Epithelial cell of proximal tubule (primary cell): Measurements from ENCODE around the gene PRKAR2B. TPM values are rescaled to one million over a fixed set of nuclear protein-coding genes. Genes with fewer than 3 reads are reported as not detected.

Source experiments
- DNase-seq: peaks from one replicate; pipeline ENCODE4 v3.0.0-alpha.2; 2011; ENCODE audit warnings: low read depth
- H3K4me3 ChIP-seq: 2 replicates; pipeline ENCODE4 v1.5.1; 2011; ENCODE audit warnings: low read depth, mild to moderate bottlenecking, low read length
- total RNA-seq: library from RNA; depleted of rRNA; stranded (reverse); fragments of >200 nt; gene quantifications from 2 replicates; pipeline ENCODE4 v1.2.3, GENCODE V29; 2015
- TF ChIP-seq, protein P1 (sequence below): conservative IDR thresholded peaks from 2 replicates; pipeline ENCODE4 v1.5.1; 2012; ENCODE audit warnings: low read depth, mild to moderate bottlenecking, low read length

The PRKAR2B gene
- 4.1 and 5.2 TPM in 2 replicates for total RNA-seq

GRCh38 chr7:107044347-107045194 is at the start of gene PRKAR2B:
PRKAR2B (plus strand) TSS chr7:107044705; CDS start chr7:107044908, 203 bp downstream.
- TF ChIP-seq, protein P1, sequence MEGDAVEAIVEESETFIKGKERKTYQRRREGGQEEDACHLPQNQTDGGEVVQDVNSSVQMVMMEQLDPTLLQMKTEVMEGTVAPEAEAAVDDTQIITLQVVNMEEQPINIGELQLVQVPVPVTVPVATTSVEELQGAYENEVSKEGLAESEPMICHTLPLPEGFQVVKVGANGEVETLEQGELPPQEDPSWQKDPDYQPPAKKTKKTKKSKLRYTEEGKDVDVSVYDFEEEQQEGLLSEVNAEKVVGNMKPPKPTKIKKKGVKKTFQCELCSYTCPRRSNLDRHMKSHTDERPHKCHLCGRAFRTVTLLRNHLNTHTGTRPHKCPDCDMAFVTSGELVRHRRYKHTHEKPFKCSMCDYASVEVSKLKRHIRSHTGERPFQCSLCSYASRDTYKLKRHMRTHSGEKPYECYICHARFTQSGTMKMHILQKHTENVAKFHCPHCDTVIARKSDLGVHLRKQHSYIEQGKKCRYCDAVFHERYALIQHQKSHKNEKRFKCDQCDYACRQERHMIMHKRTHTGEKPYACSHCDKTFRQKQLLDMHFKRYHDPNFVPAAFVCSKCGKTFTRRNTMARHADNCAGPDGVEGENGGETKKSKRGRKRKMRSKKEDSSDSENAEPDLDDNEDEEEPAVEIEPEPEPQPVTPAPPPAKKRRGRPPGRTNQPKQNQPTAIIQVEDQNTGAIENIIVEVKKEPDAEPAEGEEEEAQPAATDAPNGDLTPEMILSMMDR = no peak
- no peak for DNase-seq
- H3K4me3 ChIP-seq = peak within 1 kb of the TSS; percentile 60

- no peak for DNase-seq
- TF ChIP-seq, protein P1 = no peak
- no peak overlapping the region for H3K4me3 ChIP-seq
Measured at GRCh38 chr7:106994833-106995232, 49.7 kb upstream of the PRKAR2B start.

- no peak for DNase-seq
- no peak overlapping the region for H3K4me3 ChIP-seq
- TF ChIP-seq, protein P1 = no peak
Measured at GRCh38 chr7:106997487-106998271, 46.8 kb upstream of the PRKAR2B start.

DNA sequence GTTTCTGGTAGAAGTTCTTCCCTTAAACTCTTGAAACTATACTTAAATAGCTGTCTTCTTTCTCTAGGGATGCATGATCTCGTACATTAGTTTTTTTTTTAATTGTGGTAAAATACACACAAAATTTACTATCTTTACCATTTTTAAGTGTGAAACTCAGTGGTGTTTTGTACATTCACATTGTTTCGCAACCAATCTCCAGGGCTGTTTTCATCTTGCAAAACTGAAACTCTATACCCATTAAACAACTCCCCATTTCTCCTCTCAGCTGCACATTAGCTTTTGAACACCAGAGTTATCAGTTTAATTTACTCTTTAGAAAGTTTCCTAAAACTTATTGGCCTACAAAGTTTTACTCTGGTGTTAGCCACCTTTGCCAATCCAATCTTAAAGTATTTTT is 45.5 kb upstream of the PRKAR2B start:
- no peak for DNase-seq
- TF ChIP-seq, protein P1 = no peak
- no peak overlapping the region for H3K4me3 ChIP-seq

DNA sequence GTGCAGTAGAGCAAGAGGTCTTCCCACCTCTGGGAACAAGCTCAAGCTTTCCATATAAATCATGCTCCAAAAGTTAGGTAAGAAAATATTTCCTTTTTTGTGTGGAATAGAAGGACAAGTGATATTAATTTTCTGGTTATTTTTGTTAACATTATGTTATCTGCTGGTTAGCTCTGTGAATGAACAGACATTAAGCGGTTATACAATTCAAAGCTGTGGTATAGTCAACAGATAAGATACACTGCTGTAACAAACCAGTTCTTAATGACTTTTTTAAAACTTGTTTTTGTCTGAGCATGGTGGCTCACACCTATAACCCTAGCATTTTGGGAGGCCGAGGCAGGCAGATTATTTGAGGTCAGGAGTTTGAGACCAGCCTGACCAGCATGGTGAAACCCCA is 43.0 kb upstream of the PRKAR2B start:
- TF ChIP-seq, protein P1 = no peak

DNA sequence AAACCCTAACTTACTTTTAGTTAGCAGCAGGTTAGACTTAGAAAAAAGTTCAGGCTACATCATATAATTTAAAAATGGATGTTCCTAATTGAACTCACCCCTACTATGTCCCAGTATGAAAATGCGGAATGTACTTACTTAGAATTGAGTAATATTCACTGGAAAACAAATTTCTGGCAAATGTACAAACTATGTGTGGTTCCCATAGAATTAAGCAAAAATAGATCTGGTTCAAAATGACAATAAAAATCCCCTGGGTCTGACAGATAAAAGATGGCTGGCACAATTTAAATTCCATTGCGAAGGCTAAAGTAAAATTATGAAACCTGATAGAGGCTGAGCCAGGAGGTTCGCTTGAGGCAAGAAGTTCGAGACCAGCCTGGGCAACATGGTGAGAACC is 42.4 kb upstream of the PRKAR2B start:
- DNase-seq = no peak
- no peak overlapping the region for H3K4me3 ChIP-seq
- TF ChIP-seq, protein P1 = no peak

More for the DNA sequence above, 43.0 kb upstream of the PRKAR2B start:
- H3K4me3 ChIP-seq = no peak overlapping the region
- no peak for DNase-seq
